HG03103 (cell line): ENCODE measurements around the gene TRAPPC6A.

Experiments
- ATAC-seq: cut with Tn5 transposase; IDR thresholded peaks from one replicate; pipeline ENCODE4 v1.9.1; 2021; ENCODE audit warnings: low read depth; ENCODE audit not compliant: unreplicated experiment

TRAPPC6A gene

GRCh38 chr19:45186509-45187334, 8.7 kb upstream of the TRAPPC6A start:
- no peak for ATAC-seq

GRCh38 chr19:45184115-45184514, 6.1 kb upstream of the TRAPPC6A start:
- no peak for ATAC-seq

- ATAC-seq: no peak
Measured at GRCh38 chr19:45182758-45183157, 4.7 kb upstream of the TRAPPC6A start.

- ATAC-seq: no peak
Measured at GRCh38 chr19:45180936-45181335, 2.9 kb upstream of the TRAPPC6A start.

- no peak for ATAC-seq
Measured at GRCh38 chr19:45179892-45180370, 1.9 kb upstream of the TRAPPC6A start.

GRCh38 chr19:45179072-45179891, 1.2 kb upstream of the TRAPPC6A start:
- no peak for ATAC-seq

GRCh38 chr19:45178262-45179071, 430 bp upstream of the TRAPPC6A start, which contains the start of gene BLOC1S3:
Gene BLOC1S3, plus strand, starts transcription at chr19:45178784. Its CDS starts 513 bp downstream, at chr19:45179297.
- ATAC-seq: peak; percentile 69

- no peak for ATAC-seq
Measured at GRCh38 chr19:45175515-45176345, 2.3 kb downstream of the TRAPPC6A start.

- ATAC-seq: no peak
Measured at GRCh38 chr19:45173816-45174215, 4.2 kb downstream of the TRAPPC6A start.

GRCh38 chr19:45172611-45173208, 5.3 kb downstream of the TRAPPC6A start:
- no peak for ATAC-seq

GRCh38 chr19:45172173-45172572, 5.9 kb downstream of the TRAPPC6A start:
- ATAC-seq: no peak

GRCh38 chr19:45171211-45171623, 6.8 kb downstream of the TRAPPC6A start:
- no peak for ATAC-seq

- ATAC-seq: no peak
Measured at GRCh38 chr19:45170146-45171106, 7.6 kb downstream of the TRAPPC6A start.

- no peak for ATAC-seq
Measured at GRCh38 chr19:45169602-45170001, 8.4 kb downstream of the TRAPPC6A start.

- ATAC-seq: no peak
Measured at GRCh38 chr19:45168767-45169351, 9.2 kb downstream of the TRAPPC6A start.

GRCh38 chr19:45166723-45167252, 11.2 kb downstream of the TRAPPC6A start:
- no peak for ATAC-seq

- no peak for ATAC-seq
Measured at GRCh38 chr19:45164577-45165335, 13.3 kb downstream of the TRAPPC6A start.
